CD4-positive, alpha-beta memory T cell (primary cell): ENCODE measurements around the gene AGPAT3. TPM values are rescaled to one million over a fixed set of nuclear protein-coding genes. Genes with fewer than 3 reads are reported as not detected.

Experiments used
- CTCF ChIA-PET: fragments of 350-600 bp; sonication (Branson Sonifier 250); formaldehyde crosslinking; loops from one replicate; lab custom pipeline; 2021; ENCODE audit warnings: inconsistent platforms; ENCODE audit not compliant: partially characterized antibody; lab: Charles Lee
- POLR2A ChIA-PET: fragments of 350-600 bp; sonication (Branson Sonifier 250); formaldehyde crosslinking; loops from one replicate; lab custom pipeline; 2021; ENCODE audit not compliant: partially characterized antibody; lab: Charles Lee
- DNase-seq, 5 donors: peaks; one replicate each; pipeline versions ENCODE4 v3.0.0 to v3.0.0-alpha.2; 2020 to 2022; ENCODE audit warnings: mixed read lengths in 1 of 5
- H3K27ac ChIP-seq: one replicate; pipeline ENCODE4 v1.7.0; 2013; ENCODE audit warnings: low read depth, low read length
- H3K27me3 ChIP-seq: 2 replicates; pipeline ENCODE4 v1.7.0; 2013; ENCODE audit warnings: mild to moderate bottlenecking, low read length, moderate library complexity; ENCODE audit not compliant: insufficient read depth
- H3K36me3 ChIP-seq: 2 replicates; pipeline ENCODE4 v1.7.0; 2013; ENCODE audit warnings: mild to moderate bottlenecking, low read length, moderate library complexity; ENCODE audit not compliant: insufficient read depth
- H3K4me1 ChIP-seq: 2 replicates; pipeline ENCODE4 v1.7.0; 2013; ENCODE audit warnings: mild to moderate bottlenecking, low read length, moderate library complexity; ENCODE audit not compliant: insufficient read depth
- H3K4me3 ChIP-seq, 2 donors: one replicate each; pipeline ENCODE4 v1.7.0; 2013; ENCODE audit warnings: low read length in 2 of 2, mild to moderate bottlenecking in 1 of 2
- H3K9me3 ChIP-seq, 2 donors: one replicate each; pipeline ENCODE4 v1.7.0; 2013; ENCODE audit warnings: low read length in 2 of 2, control low read depth in 1 of 2; ENCODE audit not compliant: control insufficient read depth in 1 of 2
- H3K27ac Mint-ChIP-seq, 7 donors: one replicate each; pipeline ENCODE4 v1.8.0; 2020 to 2021; ENCODE audit warnings: mixed read lengths in 7 of 7, mild to moderate bottlenecking in 6 of 7, inconsistent platforms in 3 of 7, moderate library complexity in 3 of 7
- H3K27me3 Mint-ChIP-seq, 2 donors: one replicate each; pipeline ENCODE4 v1.8.0; 2020 to 2021; ENCODE audit warnings: mixed read lengths in 2 of 2
- H3K36me3 Mint-ChIP-seq, 2 donors: one replicate each; pipeline ENCODE4 v1.8.0; 2020 to 2021; ENCODE audit warnings: mixed read lengths in 2 of 2, inconsistent platforms in 1 of 2, mild to moderate bottlenecking in 1 of 2
- H3K4me1 Mint-ChIP-seq, 4 donors: one replicate each; pipeline ENCODE4 v1.8.0; 2020 to 2021; ENCODE audit warnings: mixed read lengths in 4 of 4, mild to moderate bottlenecking in 1 of 4
- H3K4me3 Mint-ChIP-seq, 8 donors: one replicate each; pipeline ENCODE4 v1.8.0; 2020 to 2021; ENCODE audit warnings: mixed read lengths in 8 of 8, mild to moderate bottlenecking in 7 of 8, moderate library complexity in 6 of 8, inconsistent platforms in 3 of 8
- H3K9me3 Mint-ChIP-seq, 8 donors: one replicate each; pipeline ENCODE4 v1.8.0; 2020 to 2021; ENCODE audit warnings: mixed read lengths in 8 of 8, mild to moderate bottlenecking in 5 of 8, inconsistent platforms in 3 of 8, moderate library complexity in 1 of 8
- intact Hi-C: fragments of 100-400 bp; cut with micrococcal nuclease; formaldehyde crosslinking; loops from one replicate; pipeline ENCODE4 v1.15.1; 2023
- polyA plus RNA-seq, 2 donors: library from polyadenylated mRNA; unstranded; fragments of 300-500 nt; fragmentation: Illumina TruSeq; gene quantifications; one replicate each; pipeline ENCODE4 v1.2.3, GENCODE V29; 2021
- total RNA-seq, 2 experiments: library from RNA; stranded (reverse); gene quantifications; one replicate each; pipeline ENCODE4 v1.2.3, GENCODE V29; 2021

The AGPAT3 gene
- total and polyA plus RNA-seq, 4 experiments from 2014 or later = 16.0 to 76.7 (median 46.7) TPM

DNA sequence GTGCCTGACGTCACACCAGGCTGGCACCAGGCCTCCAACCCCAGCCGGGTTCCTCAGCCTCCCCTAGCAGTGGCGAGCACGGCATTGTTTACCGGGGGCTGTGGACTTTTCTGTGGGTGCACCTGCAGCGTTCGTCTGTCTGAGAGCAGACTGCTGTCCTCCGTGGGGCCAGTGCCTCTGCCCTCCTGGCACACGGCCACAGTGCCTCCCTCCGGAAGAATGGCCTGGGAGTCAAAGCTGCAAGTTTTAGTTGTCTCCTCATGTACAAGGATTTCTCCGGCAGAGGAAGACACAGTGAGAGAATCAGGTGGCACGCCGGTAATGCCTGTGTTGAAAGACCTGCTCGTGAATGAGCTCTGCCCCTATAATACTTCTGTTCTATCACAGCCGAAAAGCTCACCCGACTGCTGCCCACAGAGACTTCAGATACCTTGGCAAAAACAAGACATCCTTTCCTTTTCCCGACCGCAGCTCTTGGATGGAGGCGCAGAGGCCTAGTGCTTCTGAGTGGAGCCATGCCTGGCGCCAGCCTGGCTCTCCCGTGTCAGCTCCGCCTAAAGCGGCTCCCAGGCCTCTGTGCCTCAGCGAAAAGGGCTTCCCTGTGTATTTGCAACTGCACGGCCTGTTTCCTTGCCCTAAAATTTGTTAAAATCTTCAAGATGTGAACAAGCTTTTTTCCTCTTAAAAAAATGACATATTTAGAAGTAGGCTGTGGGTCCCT lies 71.4 kb downstream of the AGPAT3 start:
- Mint-ChIP-seq H3K27me3 (no peaks in the 10 kb centered on the region), H3K9me3 (no peaks in the 10 kb centered on the region), H3K36me3 (peaks cover 7 to 12% of the 10 kb centered on the region in 2 donors), H3K27ac (peak overlapping the region in 2 of 7 donors; percentile 24 to 76), H3K4me3 (peak overlapping the region in 1 of 8 donors; percentile 20), H3K4me1 (peaks cover 21 to 40% (median 23%) of the 10 kb centered on the region in 4 donors)
- Histone ChIP-seq H3K27ac (no peak overlapping the region), H3K4me3 (no peak overlapping the region), H3K4me1 (peaks cover 23% of the 10 kb centered on the region), H3K27me3 (no peaks in the 10 kb centered on the region), H3K36me3 (peaks cover 5% of the 10 kb centered on the region), H3K9me3 (no peaks in the 10 kb centered on the region)
- intact Hi-C loops = loop anchor here (5.0 kb wide), 1 partner anchor 44 kb away; no protein-coding TSS in a partner anchor
- CTCF ChIA-PET = interaction anchor here (0.7 to 6.1 kb wide), 3 partner anchors 13 to 127 kb away, joined by 3 to 39 read pairs (median 3); no protein-coding TSS in a partner anchor
- POLR2A ChIA-PET = interaction anchor here (1.3 kb wide), 1 partner anchor 53 kb away, joined by 3 read pairs; no protein-coding TSS in a partner anchor
- DNase-seq = peak in 1 of 5 donors; percentile 34

DNA sequence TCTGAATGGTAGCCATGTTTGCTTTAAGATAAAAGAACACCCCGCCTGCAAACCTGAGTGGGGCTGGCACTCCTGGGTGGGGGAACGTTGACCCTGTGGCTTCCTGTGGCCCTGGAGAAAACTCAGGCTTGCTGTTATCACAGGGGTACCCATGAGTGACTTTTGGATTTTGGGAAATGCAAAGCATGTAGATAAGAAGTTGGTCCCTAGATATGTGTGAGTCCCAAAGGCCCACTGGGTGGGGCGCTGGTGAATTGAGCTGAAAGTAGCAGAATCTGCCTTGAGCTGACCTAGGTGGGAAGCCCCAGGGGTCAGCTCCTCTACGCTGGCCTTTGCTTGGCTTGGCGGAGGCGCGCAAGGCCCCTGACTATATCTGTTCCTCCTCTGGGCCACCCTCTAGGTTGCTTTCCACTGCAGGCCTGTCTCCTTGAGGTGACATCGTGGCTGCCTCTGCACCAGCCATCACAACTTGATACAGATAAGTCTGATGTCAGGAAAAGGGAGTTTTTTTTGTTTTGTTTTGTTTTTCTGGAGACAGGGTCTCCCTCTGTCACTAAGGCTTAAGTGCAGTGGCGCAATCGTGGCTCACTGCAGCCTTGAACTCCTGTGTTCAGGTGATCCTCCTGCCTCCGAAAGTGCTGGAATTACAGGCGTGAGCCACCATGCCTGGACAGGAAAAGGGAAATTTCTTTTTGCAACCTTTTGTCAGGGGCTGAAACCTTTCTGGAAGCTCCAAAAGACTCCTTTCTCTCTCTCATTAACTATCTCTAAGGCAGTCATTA lies 72.2 kb downstream of the AGPAT3 start:
- H3K9me3 Mint-ChIP-seq = no peaks in the 10 kb centered on the region
- intact Hi-C loops = loop anchor here (5.0 kb wide), 1 partner anchor 45 kb away; no protein-coding TSS in a partner anchor
- POLR2A ChIA-PET = interaction anchor here (0.8 to 1.3 kb wide), 2 partner anchors 13 to 54 kb away, joined by 3 read pairs; no protein-coding TSS in a partner anchor
- CTCF ChIA-PET = interaction anchor here (0.7 to 6.1 kb wide), 5 partner anchors 12 to 148 kb away, joined by 3 to 39 read pairs (median 3); partner anchors contain the start of gene RRP1
- peaks cover 17 to 39% (median 21%) of the 10 kb centered on the region in 4 donors for H3K4me1 Mint-ChIP-seq
- DNase-seq = peak in 1 of 5 donors; percentile 31
- H3K27me3 Mint-ChIP-seq = no peaks in the 10 kb centered on the region
- peaks cover 7 to 12% of the 10 kb centered on the region in 2 donors for H3K36me3 Mint-ChIP-seq
- Histone ChIP-seq H3K4me3 (no peak overlapping the region), H3K27ac (no peak overlapping the region), H3K27me3 (no peaks in the 10 kb centered on the region), H3K9me3 (no peaks in the 10 kb centered on the region), H3K36me3 (peaks cover 5% of the 10 kb centered on the region), H3K4me1 (peaks cover 23% of the 10 kb centered on the region)
- H3K27ac Mint-ChIP-seq = peak overlapping the region in 4 of 7 donors; percentile 21 to 78 (median 67)
- peak overlapping the region in 2 of 8 donors; percentile 22 to 45 for H3K4me3 Mint-ChIP-seq

DNA sequence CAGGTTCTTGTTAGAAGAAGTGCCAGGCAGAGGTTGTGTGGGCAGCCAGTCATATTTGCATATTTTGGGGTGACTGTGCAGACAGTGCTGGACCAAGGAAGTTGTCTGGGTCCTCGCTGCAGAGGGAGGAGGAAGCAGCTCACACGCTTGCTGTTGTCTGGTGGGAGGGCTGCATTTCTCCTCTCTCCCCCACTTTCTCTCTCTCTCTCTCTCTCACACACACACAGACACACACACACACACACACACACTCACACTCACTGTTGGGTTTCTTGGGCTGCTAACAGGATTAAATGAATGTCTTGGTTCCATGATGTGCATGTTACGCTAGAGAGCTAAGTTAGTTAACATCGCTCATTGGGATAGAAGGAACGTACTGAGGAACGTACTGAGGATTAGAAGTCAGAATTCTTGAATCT lies 72.9 kb downstream of the AGPAT3 start:
- peak in 1 of 5 donors; percentile 13 for DNase-seq
- Mint-ChIP-seq H3K36me3 (peaks cover 7 to 12% of the 10 kb centered on the region in 2 donors), H3K27me3 (no peaks in the 10 kb centered on the region), H3K4me1 (peaks cover 15 to 35% (median 21%) of the 10 kb centered on the region in 4 donors), H3K4me3 (peak overlapping the region in 5 of 8 donors; percentile 10 to 45 (median 33)), H3K9me3 (no peaks in the 10 kb centered on the region), H3K27ac (peak overlapping the region in 5 of 7 donors; percentile 21 to 78 (median 58))
- H3K27me3 ChIP-seq = no peaks in the 10 kb centered on the region
- no peak overlapping the region for H3K27ac ChIP-seq
- H3K4me1 ChIP-seq = peaks cover 23% of the 10 kb centered on the region
- intact Hi-C loops = loop anchor here (2.0 to 5.0 kb wide), 2 partner anchors 21 to 46 kb away; no protein-coding TSS in a partner anchor
- peaks cover 5% of the 10 kb centered on the region for H3K36me3 ChIP-seq
- ChIA-PET POLR2A (interaction anchor here (0.7 to 1.3 kb wide), 3 partner anchors 14 to 1437 kb away, joined by 3 to 4 read pairs (median 3); no protein-coding TSS in a partner anchor), CTCF (interaction anchor here (0.9 to 6.1 kb wide), 5 partner anchors 21 to 148 kb away, joined by 3 to 39 read pairs (median 3); partner anchors contain the start of gene RRP1)
- H3K9me3 ChIP-seq = no peaks in the 10 kb centered on the region
- H3K4me3 ChIP-seq = no peak overlapping the region

DNA sequence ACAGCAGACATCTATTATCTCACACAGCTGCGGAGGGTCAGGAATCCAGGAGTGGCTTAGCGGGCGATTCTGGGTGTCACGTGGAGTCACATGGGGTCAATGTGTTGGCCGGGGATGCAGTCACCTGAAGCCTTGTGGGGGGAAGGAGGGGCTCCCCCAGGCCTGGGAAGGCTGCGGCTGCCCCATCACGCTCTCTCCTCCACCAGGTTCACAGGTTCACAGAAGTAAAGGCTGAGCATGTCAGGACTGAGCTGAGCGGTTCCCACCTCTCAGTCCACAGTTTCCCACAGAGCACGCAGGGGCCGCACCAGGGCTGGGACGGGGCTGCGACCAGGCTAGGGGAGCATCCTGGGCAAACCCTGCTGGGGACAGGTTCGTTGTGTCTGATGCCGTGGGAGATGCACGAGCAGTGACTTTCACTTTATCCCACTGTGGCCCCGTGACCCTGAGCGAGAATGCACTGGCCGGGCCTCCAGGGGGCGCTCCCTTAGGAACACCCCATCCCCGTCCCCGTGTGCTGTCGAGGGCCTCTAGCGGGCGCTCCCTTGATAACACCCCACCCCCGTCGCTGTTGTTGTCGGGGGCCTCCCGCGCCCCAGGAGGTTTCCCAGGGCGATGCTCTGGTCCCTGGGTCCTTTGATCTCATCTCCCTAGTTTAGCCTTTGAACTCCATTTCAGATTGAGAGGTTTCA lies 73.9 kb downstream of the AGPAT3 start:
- intact Hi-C loops = loop anchor here (1.0 to 5.0 kb wide), 5 partner anchors 22 to 129 kb away; no protein-coding TSS in a partner anchor
- POLR2A ChIA-PET = interaction anchor here (0.7 to 1.0 kb wide), 2 partner anchors 128 to 1436 kb away, joined by 3 to 4 read pairs; no protein-coding TSS in a partner anchor
- peaks cover 12 to 29% (median 17%) of the 10 kb centered on the region in 4 donors for H3K4me1 Mint-ChIP-seq
- H3K4me1 ChIP-seq = peaks cover 23% of the 10 kb centered on the region
- peaks cover 6 to 7% of the 10 kb centered on the region in 2 donors for H3K36me3 Mint-ChIP-seq
- no peaks in the 10 kb centered on the region for H3K9me3 Mint-ChIP-seq
- DNase-seq = peak; percentile 86 to 89 (median 89)
- no peaks in the 10 kb centered on the region for H3K27me3 ChIP-seq
- no peaks in the 10 kb centered on the region for H3K9me3 ChIP-seq
- H3K36me3 ChIP-seq = peaks cover 5% of the 10 kb centered on the region
- CTCF ChIA-PET = interaction anchor here (0.7 to 6.1 kb wide), 14 partner anchors 11 to 150 kb away, joined by 3 to 39 read pairs (median 4); partner anchors contain the start of gene RRP1
- peak overlapping the region; percentile 64 to 91 (median 81) for H3K27ac Mint-ChIP-seq
- peak overlapping the region; percentile 41 for H3K27ac ChIP-seq
- no peaks in the 10 kb centered on the region for H3K27me3 Mint-ChIP-seq
- H3K4me3 ChIP-seq = peak overlapping the region; percentile 18 to 52
- peak overlapping the region; percentile 85 to 93 (median 90) for H3K4me3 Mint-ChIP-seq

DNA sequence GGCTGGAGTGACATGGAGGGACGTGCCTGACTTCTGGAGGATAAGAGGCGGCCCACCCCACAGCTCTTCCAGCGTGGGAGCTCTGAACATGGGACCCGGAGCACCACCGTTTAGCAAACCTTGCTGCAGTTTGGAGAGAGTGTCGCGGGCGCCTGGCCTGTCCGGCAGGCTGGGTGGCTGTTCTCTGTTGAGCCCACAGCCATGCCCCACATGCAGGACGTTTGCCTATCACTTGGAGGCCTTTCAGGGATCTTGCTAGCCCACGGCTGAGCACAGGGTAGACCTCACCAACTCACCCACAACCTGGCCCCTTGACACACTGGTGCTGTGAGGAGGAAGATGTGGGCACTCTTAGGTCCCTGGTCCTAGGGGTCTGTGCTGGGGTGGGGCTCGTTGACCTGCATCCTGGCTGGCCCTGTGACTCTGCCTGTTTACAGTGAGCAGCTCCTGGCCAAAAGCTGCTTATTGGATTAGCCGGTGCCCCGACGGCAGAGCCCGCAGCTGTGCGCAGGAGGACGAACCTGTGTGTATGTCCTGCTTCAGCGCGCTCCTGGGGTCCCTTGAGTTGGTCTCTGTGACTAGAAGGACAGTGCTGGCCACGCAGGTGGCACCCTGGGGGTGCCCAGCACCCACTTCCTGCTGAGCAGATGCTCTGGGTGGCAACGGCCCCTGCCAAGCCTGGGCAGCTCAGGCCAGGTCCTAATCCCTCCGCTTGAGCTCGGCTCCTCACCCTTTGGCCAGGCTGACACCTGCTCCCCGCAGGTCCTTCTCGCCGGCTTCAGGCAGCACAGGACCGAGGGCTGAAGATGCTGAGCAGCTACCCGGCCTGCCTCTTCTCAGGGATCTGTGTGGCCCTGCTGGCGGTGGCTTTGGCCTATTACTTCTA lies 74.7 kb downstream of the AGPAT3 start:
- H3K27me3 Mint-ChIP-seq = no peaks in the 10 kb centered on the region
- no peak overlapping the region for H3K27ac ChIP-seq
- POLR2A ChIA-PET = interaction anchor here (1.0 kb wide), 1 partner anchor 129 kb away, joined by 3 read pairs; no protein-coding TSS in a partner anchor

More for the DNA sequence above, 74.7 kb downstream of the AGPAT3 start:
- Histone ChIP-seq H3K27me3 (no peaks in the 10 kb centered on the region), H3K9me3 (no peaks in the 10 kb centered on the region), H3K4me3 (no peak overlapping the region), H3K4me1 (peaks cover 23% of the 10 kb centered on the region), H3K36me3 (peaks cover 5% of the 10 kb centered on the region)
- CTCF ChIA-PET = interaction anchor here (0.6 to 6.1 kb wide), 16 partner anchors 10 to 150 kb away, joined by 3 to 39 read pairs (median 4); partner anchors contain the start of gene RRP1
- intact Hi-C loops = loop anchor here (1.0 to 5.0 kb wide), 5 partner anchors 23 to 129 kb away; no protein-coding TSS in a partner anchor
- no peak for DNase-seq
- Mint-ChIP-seq H3K9me3 (no peaks in the 10 kb centered on the region), H3K27ac (peak overlapping the region; percentile 64 to 91 (median 81)), H3K36me3 (peaks cover 4 to 6% of the 10 kb centered on the region in 2 donors), H3K4me1 (peaks cover 12 to 29% (median 17%) of the 10 kb centered on the region in 4 donors), H3K4me3 (peak overlapping the region in 5 of 8 donors; percentile 53 to 93 (median 90))
